K562 (cell line): ENCODE measurements around the gene MRPL38. TPM values are rescaled to one million over a fixed set of nuclear protein-coding genes. Genes with fewer than 3 reads are reported as not detected.

Experiments
- ASH1L ChIP-seq: fragments of 450-650 bp; IDR thresholded peaks from 2 replicates; pipeline ENCODE4 v1.6.1; 2018; ENCODE audit warnings: borderline replicate concordance, mild to moderate bottlenecking, low read depth; ENCODE audit not compliant: partially characterized antibody
- BRD4 ChIP-seq: fragments of 200-600 bp; sonication (generic); IDR thresholded peaks from 2 replicates; pipeline ENCODE4 v1.6.1; 2017; ENCODE audit warnings: inconsistent platforms
- CSDE1 ChIP-seq, 2 experiments: fragments of 450-650 bp; IDR thresholded peaks; 2 replicates each; pipeline ENCODE4 v1.6.1; 2016; ENCODE audit warnings: mild to moderate bottlenecking in 1 of 2
- CXXC5 ChIP-seq: fragments of 250-450 bp; sonication (Bioruptor Pico); IDR thresholded peaks from 2 replicates; pipeline ENCODE4 v1.8.0; 2022; ENCODE audit warnings: inconsistent platforms, mild to moderate bottlenecking, moderate library complexity
- DACH1 ChIP-seq: fragments of 450-650 bp; IDR thresholded peaks from 2 replicates; pipeline ENCODE4 v1.6.1; 2018; ENCODE audit not compliant: partially characterized antibody
- KAT8 ChIP-seq: fragments of 450-650 bp; IDR thresholded peaks from 2 replicates; pipeline ENCODE4 v1.6.1; 2016; ENCODE audit warnings: low read depth, mild to moderate bottlenecking
- MCM5 ChIP-seq: fragments of 450-650 bp; IDR thresholded peaks from 2 replicates; pipeline ENCODE4 v1.6.1; 2016; ENCODE audit warnings: low read depth
- MYC ChIP-seq, 2 experiments: fragments of 250-450 bp in 1 of 2; sonication (Bioruptor Pico) in 1 of 2; IDR thresholded peaks; 2 replicates each; pipeline versions ENCODE4 v1.5.1 to v1.6.1; 2012 to 2021; ENCODE audit warnings: low read depth in 2 of 2, borderline replicate concordance in 1 of 2, improper control_type of control experiment in 1 of 2, low read length in 1 of 2, mild to moderate bottlenecking in 1 of 2, moderate library complexity in 1 of 2
- NRF1 ChIP-seq, 2 experiments: fragments of 450-650 bp; IDR thresholded peaks in 1 of 2; conservative IDR thresholded peaks in 1 of 2; 2 replicates each; pipeline ENCODE4 v1.6.1; 2014; ENCODE audit warnings: mild to moderate bottlenecking in 2 of 2
- SIX5 ChIP-seq, 2 experiments: IDR thresholded peaks; 2 replicates each; pipeline ENCODE4 v1.6.1; 2011; ENCODE audit warnings: low read length in 2 of 2, borderline replicate concordance in 1 of 2, low read depth in 1 of 2, mild to moderate bottlenecking in 1 of 2, moderate library complexity in 1 of 2; ENCODE audit not compliant: insufficient read depth in 1 of 2
- SLC30A9 ChIP-seq: fragments of 250-450 bp; sonication (Bioruptor Pico); IDR thresholded peaks from 2 replicates; pipeline ENCODE4 v1.8.0; 2022; ENCODE audit warnings: mild to moderate bottlenecking, moderate library complexity
- SP1 ChIP-seq: sonication (generic); formaldehyde crosslinking; IDR thresholded peaks from 2 replicates; pipeline ENCODE4 v1.8.1; 2022; ENCODE audit warnings: mild to moderate bottlenecking, missing genetic modification reagents
- SREBF2 ChIP-seq: sonication (generic); formaldehyde crosslinking; IDR thresholded peaks from 2 replicates; pipeline ENCODE4 v1.4.0; 2020; ENCODE audit warnings: mild to moderate bottlenecking, missing genetic modification reagents
- TBL1XR1 ChIP-seq, 2 experiments: IDR thresholded peaks; 2 replicates each; pipeline ENCODE4 v1.6.1; 2012; ENCODE audit warnings: improper control_type of control experiment in 2 of 2, low read length in 2 of 2, mild to moderate bottlenecking in 1 of 2
- TEAD2 ChIP-seq: fragments of 450-650 bp; IDR thresholded peaks from 2 replicates; pipeline ENCODE4 v1.6.1; 2016; ENCODE audit warnings: missing genetic modification characterization, control low read depth, missing compliant biosample characterization
- ZNF583 ChIP-seq: fragments of 250-450 bp; sonication (Bioruptor Pico); IDR thresholded peaks from 2 replicates; pipeline ENCODE4 v1.4.0; 2020
- ZNF695 ChIP-seq: fragments of 450-650 bp; formaldehyde crosslinking; IDR thresholded peaks from 2 replicates; pipeline ENCODE4 v1.4.0; 2020; ENCODE audit warnings: mild to moderate bottlenecking, moderate library complexity
- ZNF77 ChIP-seq: fragments of 250-450 bp; sonication (Bioruptor Pico); IDR thresholded peaks from 2 replicates; pipeline ENCODE4 v1.5.0; 2020
- polyA plus RNA-seq, 8 experiments: library from polyadenylated mRNA; depleted of rRNA in 4 of 8; stranded (reverse) in 5 of 8; unstranded in 3 of 8; fragments of >200 nt; fragmentation: Nextera tagmentation in 2 of 8; fragmentation: Illumina TruSeq in 1 of 8; extraction: Ambion mirVana in 2 of 8; extraction: Trizol in 1 of 8; gene quantifications; 2 replicates each; pipeline versions ENCODE4 v1.2.1 to v1.2.3, GENCODE V29; 2011 to 2014; ENCODE audit warnings: inconsistent platforms in 1 of 8, missing spikeins in 1 of 8
- total RNA-seq, 7 experiments: library from RNA; depleted of rRNA in 6 of 7; stranded (reverse); fragments of >200 nt in 6 of 7; fragmentation: Illumina TruSeq in 2 of 7; extraction: Trizol in 2 of 7; gene quantifications; 2 replicates each; pipeline versions ENCODE4 v1.2.1 to v1.2.3, GENCODE V29; 2011 to 2021; ENCODE audit warnings: low replicate concordance in 1 of 7
- TF ChIP-seq, protein P1 (sequence below), 2 experiments: IDR thresholded peaks; 2 replicates each; pipeline ENCODE4 v1.6.1; 2011; ENCODE audit warnings: borderline replicate concordance in 1 of 2, control low read depth in 1 of 2, low read depth in 1 of 2, low read length in 1 of 2, mild to moderate bottlenecking in 1 of 2, mixed read lengths in 1 of 2, moderate library complexity in 1 of 2; ENCODE audit not compliant: insufficient read depth in 1 of 2, insufficient read length in 1 of 2, poor library complexity in 1 of 2, severe bottlenecking in 1 of 2; ENCODE audit errors: extremely low read depth in 1 of 2
- TF ChIP-seq, protein P2 (sequence below), 2 experiments: fragments of 250-450 bp in 1 of 2; fragments of 450-650 bp in 1 of 2; sonication (Bioruptor Pico) in 1 of 2; IDR thresholded peaks; 2 replicates each; pipeline versions ENCODE4 v1.6.1 to v1.8.0; 2016 to 2021; ENCODE audit warnings: mild to moderate bottlenecking in 2 of 2, moderate library complexity in 2 of 2, missing compliant biosample characterization in 1 of 2, missing genetic modification characterization in 1 of 2

MRPL38 gene
- total and polyA plus RNA-seq, 9 of the 15 experiments (the other 6 are each of a cell fraction or from before 2014, with no cell fraction given) = 4.5 to 154 (median 48.5) TPM

DNA sequence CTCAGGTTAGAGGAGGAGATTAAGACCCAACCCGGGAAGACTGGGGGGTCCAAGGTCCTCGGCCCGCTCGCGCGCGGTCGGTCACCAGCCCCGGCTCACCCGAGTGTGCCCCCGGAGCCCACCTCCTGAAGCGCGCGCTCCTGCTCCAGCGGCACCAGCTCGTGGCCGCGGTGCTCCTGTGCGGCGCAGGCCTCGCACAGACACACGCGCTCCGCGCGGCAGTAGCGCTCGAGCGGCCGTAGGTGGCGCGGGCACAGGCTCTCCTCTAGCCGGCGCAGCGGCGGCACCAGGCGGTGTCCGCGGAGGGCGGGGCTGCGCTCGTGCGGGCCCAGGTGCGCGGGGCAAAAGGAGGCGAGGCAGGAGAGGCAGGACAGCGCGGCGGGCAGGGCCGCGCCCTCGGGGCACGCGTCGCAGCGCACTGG lies 26.9 kb downstream of the MRPL38 start (continued):
- TF ChIP-seq NRF1 (conservative IDR thresholded peaks at IDR 0.05 in 1 of 2, IDR thresholded peaks at IDR 0.05 in 1 of 2) = peak; percentile 70 to 74
- no peak for TF ChIP-seq DACH1
- no peak for TF ChIP-seq ZNF77 (CRISPR knock-in tag)
- TF ChIP-seq ZNF695 (CRISPR knock-in tag) = no peak
- TF ChIP-seq SREBF2 (CRISPR knock-in tag) = no peak
- TF ChIP-seq MYC (IDR thresholded peaks at IDR 0.05; ENCODE audit: low read depth, low read length) = peak; percentile 27; the same call in 1 of the 2 replicates
- TF ChIP-seq MYC (CRISPR knock-in tag; IDR thresholded peaks at IDR 0.05; ENCODE audit: borderline replicate concordance, low read depth) = no peak
- TF ChIP-seq TEAD2 (tag) = no peak
- TF ChIP-seq TBL1XR1 (IDR thresholded peaks at IDR 0.05; ENCODE audit: low read length in 2 of 2) = no peak
- TF ChIP-seq MCM5 = no peak
- no peak for TF ChIP-seq SLC30A9
- TF ChIP-seq, protein P1, sequence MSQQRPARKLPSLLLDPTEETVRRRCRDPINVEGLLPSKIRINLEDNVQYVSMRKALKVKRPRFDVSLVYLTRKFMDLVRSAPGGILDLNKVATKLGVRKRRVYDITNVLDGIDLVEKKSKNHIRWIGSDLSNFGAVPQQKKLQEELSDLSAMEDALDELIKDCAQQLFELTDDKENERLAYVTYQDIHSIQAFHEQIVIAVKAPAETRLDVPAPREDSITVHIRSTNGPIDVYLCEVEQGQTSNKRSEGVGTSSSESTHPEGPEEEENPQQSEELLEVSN (IDR thresholded peaks at IDR 0.05; ENCODE audit: borderline replicate concordance in 1 of 2, extremely low read depth in 1 of 2, insufficient read depth in 1 of 2, insufficient read length in 1 of 2, low read depth in 1 of 2, low read length in 1 of 2, poor library complexity in 1 of 2, severe bottlenecking in 1 of 2) = peak in 1 of 2 experiments; percentile 79
- TF ChIP-seq ZNF583 (CRISPR knock-in tag) = no peak
- TF ChIP-seq BRD4 = no peak
- no peak for TF ChIP-seq ASH1L
- 0 out of 2 replicates have a peak, but pooled peaks have one; percentile 24 for TF ChIP-seq CXXC5 (CRISPR knock-in tag)
- no peak for TF ChIP-seq KAT8
- TF ChIP-seq, protein P2, sequence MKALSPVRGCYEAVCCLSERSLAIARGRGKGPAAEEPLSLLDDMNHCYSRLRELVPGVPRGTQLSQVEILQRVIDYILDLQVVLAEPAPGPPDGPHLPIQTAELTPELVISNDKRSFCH (CRISPR knock-in tag; IDR thresholded peaks at IDR 0.05) = no peak
- TF ChIP-seq, protein P2 (tag; IDR thresholded peaks at IDR 0.05) = no peak
- no peak for TF ChIP-seq CSDE1 (IDR thresholded peaks at IDR 0.05)
- no peak for TF ChIP-seq SP1
- TF ChIP-seq SIX5 (IDR thresholded peaks at IDR 0.05; ENCODE audit: borderline replicate concordance in 1 of 2, insufficient read depth in 1 of 2, low read depth in 1 of 2, low read length in 2 of 2) = no peak
- TF ChIP-seq, all 486 proteins: peak for 19
